GM12874 (cell line): ENCODE data around the gene KAZN.

ENCODE experiments used
- TF ChIP-seq, protein P1 (sequence below): IDR thresholded peaks from 2 replicates; pipeline ENCODE4 v1.5.1; 2011; ENCODE audit warnings: low read depth, mild to moderate bottlenecking, control low read depth, low read length, moderate library complexity; ENCODE audit not compliant: insufficient read depth

Gene KAZN

DNA sequence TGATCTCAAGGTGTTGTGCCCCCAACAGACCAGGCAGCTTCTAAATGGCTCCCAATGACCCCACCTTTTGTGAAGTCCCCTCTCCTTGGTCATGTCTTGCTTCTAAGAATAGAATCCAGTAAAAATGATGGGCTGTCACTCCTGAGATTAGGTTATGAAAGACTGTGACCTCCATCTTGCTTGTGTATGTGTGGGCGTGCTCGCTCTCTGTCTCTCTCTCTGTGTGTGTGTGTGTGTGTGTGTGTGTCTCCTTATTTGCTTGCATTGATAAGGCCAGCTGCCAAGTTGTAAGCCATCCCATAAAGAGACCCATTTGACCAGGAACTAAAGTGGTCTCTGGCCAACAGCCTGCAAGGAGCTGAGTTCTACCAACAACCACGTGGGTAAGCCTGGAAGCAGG, 532.1 kb downstream of the KAZN start:
- TF ChIP-seq, protein P1, sequence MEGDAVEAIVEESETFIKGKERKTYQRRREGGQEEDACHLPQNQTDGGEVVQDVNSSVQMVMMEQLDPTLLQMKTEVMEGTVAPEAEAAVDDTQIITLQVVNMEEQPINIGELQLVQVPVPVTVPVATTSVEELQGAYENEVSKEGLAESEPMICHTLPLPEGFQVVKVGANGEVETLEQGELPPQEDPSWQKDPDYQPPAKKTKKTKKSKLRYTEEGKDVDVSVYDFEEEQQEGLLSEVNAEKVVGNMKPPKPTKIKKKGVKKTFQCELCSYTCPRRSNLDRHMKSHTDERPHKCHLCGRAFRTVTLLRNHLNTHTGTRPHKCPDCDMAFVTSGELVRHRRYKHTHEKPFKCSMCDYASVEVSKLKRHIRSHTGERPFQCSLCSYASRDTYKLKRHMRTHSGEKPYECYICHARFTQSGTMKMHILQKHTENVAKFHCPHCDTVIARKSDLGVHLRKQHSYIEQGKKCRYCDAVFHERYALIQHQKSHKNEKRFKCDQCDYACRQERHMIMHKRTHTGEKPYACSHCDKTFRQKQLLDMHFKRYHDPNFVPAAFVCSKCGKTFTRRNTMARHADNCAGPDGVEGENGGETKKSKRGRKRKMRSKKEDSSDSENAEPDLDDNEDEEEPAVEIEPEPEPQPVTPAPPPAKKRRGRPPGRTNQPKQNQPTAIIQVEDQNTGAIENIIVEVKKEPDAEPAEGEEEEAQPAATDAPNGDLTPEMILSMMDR = no peak

DNA sequence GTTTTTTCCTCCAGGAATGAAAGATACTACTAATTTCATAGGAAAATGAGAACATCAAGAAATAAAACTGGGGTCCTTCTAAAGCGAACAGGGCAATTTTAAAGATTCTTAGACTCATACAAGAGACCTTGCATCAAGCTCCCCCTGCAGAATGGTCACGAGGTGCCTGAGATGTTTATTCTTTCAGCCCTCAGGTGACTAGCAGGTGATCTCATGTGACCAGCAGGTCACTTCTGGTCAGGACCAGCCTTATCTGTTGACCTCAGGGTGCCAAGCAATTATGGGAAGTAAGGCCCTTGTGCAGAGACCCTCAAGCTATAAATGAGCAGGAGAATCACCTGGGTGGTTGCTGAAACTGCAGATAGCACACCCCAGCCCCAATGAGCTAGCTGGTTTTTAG, 534.5 kb downstream of the KAZN start:
- TF ChIP-seq, protein P1 = no peak

GRCh38 chr1:15134285-15134684, 535.8 kb downstream of the KAZN start:
- TF ChIP-seq, protein P1 = no peak

- TF ChIP-seq, protein P1 = no peak
Measured at GRCh38 chr1:15137809-15138208, 539.3 kb downstream of the KAZN start.

- TF ChIP-seq, protein P1 = no peak
Measured at GRCh38 chr1:15139654-15140350, 541.3 kb downstream of the KAZN start.

- TF ChIP-seq, protein P1 = no peak
Measured at GRCh38 chr1:15141935-15142539, 543.6 kb downstream of the KAZN start.

DNA sequence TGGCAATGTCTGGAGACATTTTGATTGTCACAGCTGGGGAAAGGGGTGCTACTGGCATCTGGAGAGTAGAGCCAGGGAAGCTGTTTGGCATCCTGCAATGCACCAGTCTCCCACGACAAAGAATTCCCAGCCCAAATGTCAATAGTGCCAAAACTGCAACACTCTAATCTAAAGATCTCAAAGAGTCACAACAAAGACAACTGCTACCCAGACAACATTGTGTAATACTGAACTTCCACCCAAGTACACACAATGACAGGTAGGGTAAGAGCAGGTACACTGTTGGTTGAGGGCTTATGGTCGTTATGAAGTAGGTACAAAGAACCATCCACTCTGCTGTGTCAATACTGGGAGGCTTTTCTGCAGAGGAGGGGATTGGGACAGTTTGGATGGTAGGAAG, 546.8 kb downstream of the KAZN start:
- TF ChIP-seq, protein P1 = no peak
